ENCODE data around the gene FCRL6. TPM values are rescaled to one million over a fixed set of nuclear protein-coding genes. Genes with fewer than 3 reads are reported as not detected.

Gene FCRL6
- total and polyA plus RNA-seq, 3 experiments from 2014 or later = 1.5 to 129 (median 1.8) TPM

DNA sequence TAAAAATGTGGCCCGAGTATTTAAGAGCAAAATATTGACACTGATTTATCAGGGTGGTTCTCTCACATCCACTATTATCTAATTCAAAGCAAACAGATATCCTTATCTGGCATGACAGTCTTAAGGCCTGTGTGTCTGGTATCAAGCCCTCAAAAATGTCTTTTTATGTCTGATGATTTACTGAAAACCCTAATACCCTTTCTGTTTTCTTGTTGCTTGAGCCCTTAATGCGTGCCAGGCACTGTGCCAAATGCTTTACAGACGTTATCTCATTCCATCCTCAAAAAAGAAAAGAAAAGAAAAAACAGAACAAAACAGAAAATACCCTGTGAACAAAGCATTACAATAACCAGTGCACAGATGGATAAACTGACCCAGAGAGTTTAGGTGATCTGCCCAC is 15.7 kb upstream of the FCRL6 start:
- DNase-seq = no peak
- Histone ChIP-seq H3K27ac (ENCODE audit: low read depth, low read length) (no peak overlapping the region), H3K27me3 (ENCODE audit: insufficient read depth, low read length, poor library complexity, severe bottlenecking) (no peaks in the 10 kb centered on the region), H3K9me3 (ENCODE audit: low read length) (no peaks in the 10 kb centered on the region), H3K4me3 (ENCODE audit: low read length) (no peak overlapping the region), H3K4me1 (ENCODE audit: insufficient read depth, low read length) (no peaks in the 10 kb centered on the region), H3K36me3 (ENCODE audit: insufficient read depth, low read length) (no peaks in the 10 kb centered on the region)
- H3K9me3 Mint-ChIP-seq = no peaks in the 10 kb centered on the region
- POLR2A ChIA-PET = no interaction called here
- H3K27me3 Mint-ChIP-seq = peaks cover 5 to 9% of the 10 kb centered on the region in 2 donors
- peaks cover 0 to under 1% (median 0%) of the 10 kb centered on the region in 3 donors for H3K36me3 Mint-ChIP-seq
- CTCF ChIA-PET = interaction anchor here (0.6 to 3.5 kb wide), 2 partner anchors 13 to 35 kb away, joined by 3 to 16 read pairs; no protein-coding TSS in a partner anchor
- H3K4me1 Mint-ChIP-seq = peaks cover 19 to 33% (median 22%) of the 10 kb centered on the region in 3 donors
- H3K4me3 Mint-ChIP-seq = no peak overlapping the region
- H3K27ac Mint-ChIP-seq = no peak overlapping the region

DNA sequence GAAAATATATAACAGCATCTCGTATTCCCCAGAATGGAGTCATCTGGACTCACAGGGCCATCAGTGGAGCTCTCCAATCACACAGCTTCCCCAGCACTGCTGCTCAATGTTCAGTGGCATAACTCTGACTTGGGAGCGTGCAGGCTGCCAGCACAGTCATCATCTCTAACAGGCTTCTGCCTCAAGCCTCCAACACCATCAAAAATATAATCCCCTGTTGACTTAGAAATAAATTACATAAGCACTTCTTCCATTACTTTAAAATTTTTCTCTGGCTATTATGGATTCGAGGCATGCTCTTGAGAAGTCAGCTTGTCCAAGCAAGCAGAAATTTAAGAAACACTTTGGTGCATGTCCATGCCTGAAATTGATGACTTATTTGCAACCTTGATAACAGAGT is 15.2 kb upstream of the FCRL6 start:
- Mint-ChIP-seq H3K27ac (no peak overlapping the region), H3K9me3 (no peaks in the 10 kb centered on the region)
- CTCF ChIA-PET = interaction anchor here (0.6 to 3.5 kb wide), 2 partner anchors 12 to 34 kb away, joined by 3 to 16 read pairs; no protein-coding TSS in a partner anchor

DNA sequence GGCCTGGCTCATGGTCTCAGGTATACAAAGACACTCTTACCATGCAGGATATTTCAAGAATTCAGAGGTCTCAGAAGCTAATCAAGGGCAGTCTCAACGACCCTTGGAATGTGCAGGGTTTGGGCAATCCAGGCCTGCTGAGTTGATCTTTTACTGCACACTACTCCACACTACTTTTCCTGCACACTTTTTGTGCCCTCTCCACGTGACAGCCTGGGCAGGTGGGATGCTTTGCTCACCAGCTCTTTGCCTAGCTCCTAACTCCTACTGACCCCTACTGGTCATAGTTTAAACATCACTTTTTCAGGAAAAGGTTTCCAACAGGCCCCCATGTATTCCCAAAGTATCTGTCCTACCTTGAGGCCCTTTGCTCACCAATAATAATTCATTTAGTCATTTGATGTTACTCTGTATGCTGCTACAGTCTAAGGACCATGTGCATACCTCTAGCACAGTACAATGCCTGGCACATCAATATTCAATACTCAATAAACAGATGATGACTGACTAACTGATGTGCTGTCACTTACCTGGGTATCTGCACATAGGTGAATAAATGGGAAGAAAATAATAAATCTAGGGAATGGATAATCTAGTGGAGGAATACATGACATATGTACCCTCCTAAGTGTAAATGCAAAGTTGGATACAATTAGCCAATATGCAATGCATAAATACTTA is 11.8 kb upstream of the FCRL6 start:
- Mint-ChIP-seq H3K27ac (no peak overlapping the region), H3K27me3 (peaks cover 5 to 9% of the 10 kb centered on the region in 2 donors), H3K9me3 (no peaks in the 10 kb centered on the region), H3K4me1 (peaks cover 0 to 4% (median 0%) of the 10 kb centered on the region in 3 donors), H3K4me3 (no peak overlapping the region), H3K36me3 (no peaks in the 10 kb centered on the region)
- ChIA-PET POLR2A (no interaction called here), CTCF (interaction anchor here (1.0 to 1.3 kb wide), 5 partner anchors 9 to 102 kb away, joined by 3 to 9 read pairs (median 5); partner anchors contain the start of gene DUSP23)
- no peak overlapping the region for H3K4me3 ChIP-seq (ENCODE audit: low read length)
- H3K4me1 ChIP-seq (ENCODE audit: insufficient read depth, low read length) = no peaks in the 10 kb centered on the region
- no peaks in the 10 kb centered on the region for H3K27me3 ChIP-seq (ENCODE audit: insufficient read depth, low read length, poor library complexity, severe bottlenecking)
- DNase-seq = peak in 1 of 5 donors; percentile 20
- H3K27ac ChIP-seq (ENCODE audit: low read depth, low read length) = no peak overlapping the region
- no peaks in the 10 kb centered on the region for H3K9me3 ChIP-seq (ENCODE audit: low read length)
- H3K36me3 ChIP-seq (ENCODE audit: insufficient read depth, low read length) = no peaks in the 10 kb centered on the region

More for the DNA sequence above, 15.2 kb upstream of the FCRL6 start:
- Histone ChIP-seq H3K27me3 (ENCODE audit: insufficient read depth, low read length, poor library complexity, severe bottlenecking) (no peaks in the 10 kb centered on the region), H3K4me3 (ENCODE audit: low read length) (no peak overlapping the region), H3K27ac (ENCODE audit: low read depth, low read length) (no peak overlapping the region), H3K9me3 (ENCODE audit: low read length) (no peaks in the 10 kb centered on the region), H3K4me1 (ENCODE audit: insufficient read depth, low read length) (no peaks in the 10 kb centered on the region), H3K36me3 (ENCODE audit: insufficient read depth, low read length) (no peaks in the 10 kb centered on the region)
- H3K4me3 Mint-ChIP-seq = peak overlapping the region in 1 of 7 donors; percentile 19
- POLR2A ChIA-PET = no interaction called here
- H3K27me3 Mint-ChIP-seq = peaks cover 7 to 9% of the 10 kb centered on the region in 2 donors
- H3K36me3 Mint-ChIP-seq = no peaks in the 10 kb centered on the region
- DNase-seq = no peak
- H3K4me1 Mint-ChIP-seq = peaks cover 16 to 28% (median 17%) of the 10 kb centered on the region in 3 donors

DNA sequence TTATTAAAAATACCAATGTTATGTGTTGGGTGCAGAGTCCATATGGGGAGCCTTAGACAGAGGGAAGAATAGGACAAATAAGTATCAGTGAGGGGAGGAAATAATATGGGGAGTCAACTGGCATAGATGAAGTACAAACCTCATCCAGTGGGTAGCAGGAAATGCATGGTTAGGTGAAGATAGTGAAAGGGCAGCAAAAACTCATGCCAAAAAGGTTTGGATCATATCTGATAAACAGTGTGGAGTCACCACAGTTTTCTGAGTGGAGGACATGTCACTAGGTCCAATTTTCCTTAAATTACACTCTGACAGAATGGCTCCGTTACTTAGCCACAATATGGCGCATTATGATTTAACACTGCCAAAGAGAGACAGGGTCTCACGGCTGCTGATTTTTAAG is 11.1 kb upstream of the FCRL6 start:
- CTCF ChIA-PET = no interaction called here
- H3K27ac Mint-ChIP-seq = no peak overlapping the region
- no peak overlapping the region for H3K4me3 Mint-ChIP-seq

DNA sequence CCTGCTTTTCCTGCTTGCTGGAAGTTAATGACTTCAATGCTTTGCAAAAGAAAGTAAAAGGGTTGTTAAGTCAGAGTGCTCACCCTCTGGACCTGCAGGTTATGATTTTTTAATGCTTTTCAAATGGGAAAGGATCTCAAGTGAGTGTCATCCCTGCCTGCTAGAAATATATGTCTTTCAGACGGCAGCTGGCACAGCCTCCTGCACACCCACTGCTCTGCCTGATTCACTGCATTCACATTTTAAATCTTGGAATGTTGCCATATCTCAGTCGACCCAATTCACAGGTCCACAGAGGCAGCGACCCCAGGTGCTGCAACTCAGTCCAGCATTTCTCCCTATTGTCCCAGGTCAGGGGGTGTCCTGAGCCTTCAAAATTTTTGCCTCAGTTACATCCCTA is 10.7 kb upstream of the FCRL6 start:
- no peak for DNase-seq
- Mint-ChIP-seq H3K36me3 (no peaks in the 10 kb centered on the region), H3K27me3 (peaks cover 5 to 9% of the 10 kb centered on the region in 2 donors), H3K27ac (no peak overlapping the region), H3K9me3 (no peaks in the 10 kb centered on the region), H3K4me3 (no peak overlapping the region), H3K4me1 (no peaks in the 10 kb centered on the region)
- no peak overlapping the region for H3K27ac ChIP-seq (ENCODE audit: low read depth, low read length)
- H3K27me3 ChIP-seq (ENCODE audit: insufficient read depth, low read length, poor library complexity, severe bottlenecking) = no peaks in the 10 kb centered on the region
- H3K36me3 ChIP-seq (ENCODE audit: insufficient read depth, low read length) = no peaks in the 10 kb centered on the region
- H3K4me1 ChIP-seq (ENCODE audit: insufficient read depth, low read length) = no peaks in the 10 kb centered on the region
- POLR2A ChIA-PET = no interaction called here
- CTCF ChIA-PET = interaction anchor here (1.5 kb wide), 1 partner anchor 10 kb away, joined by 4 read pairs; no protein-coding TSS in a partner anchor
- H3K9me3 ChIP-seq (ENCODE audit: low read length) = no peaks in the 10 kb centered on the region
- H3K4me3 ChIP-seq (ENCODE audit: low read length) = no peak overlapping the region

More for the DNA sequence above, 11.1 kb upstream of the FCRL6 start:
- H3K4me3 ChIP-seq (ENCODE audit: low read length) = no peak overlapping the region
- Mint-ChIP-seq H3K9me3 (no peaks in the 10 kb centered on the region), H3K36me3 (no peaks in the 10 kb centered on the region), H3K4me1 (no peaks in the 10 kb centered on the region), H3K27me3 (peaks cover 5 to 9% of the 10 kb centered on the region in 2 donors)
- H3K27ac ChIP-seq (ENCODE audit: low read depth, low read length) = no peak overlapping the region
- no peaks in the 10 kb centered on the region for H3K27me3 ChIP-seq (ENCODE audit: insufficient read depth, low read length, poor library complexity, severe bottlenecking)
- POLR2A ChIA-PET = no interaction called here
- no peaks in the 10 kb centered on the region for H3K9me3 ChIP-seq (ENCODE audit: low read length)
- no peaks in the 10 kb centered on the region for H3K36me3 ChIP-seq (ENCODE audit: insufficient read depth, low read length)
- no peak for DNase-seq
- no peaks in the 10 kb centered on the region for H3K4me1 ChIP-seq (ENCODE audit: insufficient read depth, low read length)

DNA sequence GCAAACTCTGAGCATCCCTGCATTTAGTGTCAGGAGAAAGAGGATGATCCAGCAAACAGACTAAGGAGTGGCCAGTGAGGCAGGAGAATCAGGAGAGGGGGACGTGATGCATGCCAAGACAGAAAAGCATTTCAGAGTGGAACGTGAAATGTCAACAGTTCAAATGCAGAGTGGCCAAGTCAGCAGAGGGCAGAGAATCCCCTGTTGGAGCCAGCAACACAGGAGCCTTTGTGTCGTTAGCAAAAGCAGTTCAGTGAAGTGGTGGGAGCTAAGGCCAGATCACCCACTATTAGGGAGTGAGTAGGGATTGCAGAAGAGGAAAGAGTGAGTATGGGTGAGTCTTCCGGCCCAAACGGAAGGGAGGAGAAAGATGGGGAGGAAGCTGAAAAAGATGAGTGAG is 6.6 kb upstream of the FCRL6 start:
- CTCF ChIA-PET = interaction anchor here (12.6 kb wide), 1 partner anchor 95 kb away, joined by 316 read pairs; no protein-coding TSS in a partner anchor
- Mint-ChIP-seq H3K4me3 (no peak overlapping the region), H3K27me3 (peaks cover 5 to 6% of the 10 kb centered on the region in 2 donors), H3K27ac (no peak overlapping the region), H3K36me3 (no peaks in the 10 kb centered on the region), H3K9me3 (no peaks in the 10 kb centered on the region), H3K4me1 (peaks cover 20 to 21% (median 21%) of the 10 kb centered on the region in 3 donors)
- POLR2A ChIA-PET = no interaction called here
- Histone ChIP-seq H3K27me3 (ENCODE audit: insufficient read depth, low read length, poor library complexity, severe bottlenecking) (no peaks in the 10 kb centered on the region), H3K9me3 (ENCODE audit: low read length) (no peaks in the 10 kb centered on the region), H3K4me3 (ENCODE audit: low read length) (no peak overlapping the region), H3K36me3 (ENCODE audit: insufficient read depth, low read length) (no peaks in the 10 kb centered on the region), H3K4me1 (ENCODE audit: insufficient read depth, low read length) (peaks cover 21% of the 10 kb centered on the region), H3K27ac (ENCODE audit: low read depth, low read length) (no peak overlapping the region)
- no peak for DNase-seq

DNA sequence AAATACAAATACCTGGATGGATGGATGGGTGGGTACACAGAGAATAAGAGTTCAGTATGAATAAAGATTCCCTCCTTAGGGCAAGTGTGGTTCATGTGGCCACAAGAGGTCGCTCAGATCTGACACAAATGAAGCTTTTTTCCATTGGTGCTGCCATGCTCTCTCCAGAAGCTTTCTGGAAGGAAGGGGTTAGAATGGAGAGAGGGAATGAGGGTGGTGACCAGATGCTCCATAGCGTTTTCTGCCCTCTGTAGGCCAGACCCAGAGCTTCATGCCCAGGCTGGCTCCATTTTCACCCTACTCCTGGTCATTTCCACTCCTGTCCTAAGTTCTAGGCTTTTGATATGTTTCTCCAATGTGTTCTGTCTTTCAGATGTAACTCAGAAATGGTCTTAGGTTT is 3.3 kb upstream of the FCRL6 start:
- Mint-ChIP-seq H3K27me3 (peaks cover 0 to 1% of the 10 kb centered on the region in 2 donors), H3K27ac (peak overlapping the region in 3 of 8 donors; percentile 12 to 44 (median 33)), H3K4me1 (peaks cover 52 to 55% (median 54%) of the 10 kb centered on the region in 3 donors), H3K36me3 (peaks cover 0 to 2% (median 0%) of the 10 kb centered on the region in 3 donors), H3K4me3 (peak overlapping the region in 2 of 7 donors; percentile 10 to 42), H3K9me3 (no peaks in the 10 kb centered on the region)
- peak; percentile 23 to 69 (median 30) for DNase-seq
- Histone ChIP-seq H3K27me3 (ENCODE audit: insufficient read depth, low read length, poor library complexity, severe bottlenecking) (no peaks in the 10 kb centered on the region), H3K9me3 (ENCODE audit: low read length) (no peaks in the 10 kb centered on the region), H3K36me3 (ENCODE audit: insufficient read depth, low read length) (no peaks in the 10 kb centered on the region), H3K27ac (ENCODE audit: low read depth, low read length) (no peak overlapping the region), H3K4me1 (ENCODE audit: insufficient read depth, low read length) (peaks cover 29% of the 10 kb centered on the region), H3K4me3 (ENCODE audit: low read length) (no peak overlapping the region)
- POLR2A ChIA-PET = interaction anchor here (0.9 to 1.8 kb wide), 2 partner anchors 57 to 92 kb away, joined by 3 to 7 read pairs; no protein-coding TSS in a partner anchor
- CTCF ChIA-PET = interaction anchor here (0.7 to 12.6 kb wide), 30 partner anchors 8 to 585 kb away, joined by 3 to 316 read pairs (median 6); partner anchors contain the start of genes DUSP23, IGSF9, SLAMF8 and TAGLN2

DNA sequence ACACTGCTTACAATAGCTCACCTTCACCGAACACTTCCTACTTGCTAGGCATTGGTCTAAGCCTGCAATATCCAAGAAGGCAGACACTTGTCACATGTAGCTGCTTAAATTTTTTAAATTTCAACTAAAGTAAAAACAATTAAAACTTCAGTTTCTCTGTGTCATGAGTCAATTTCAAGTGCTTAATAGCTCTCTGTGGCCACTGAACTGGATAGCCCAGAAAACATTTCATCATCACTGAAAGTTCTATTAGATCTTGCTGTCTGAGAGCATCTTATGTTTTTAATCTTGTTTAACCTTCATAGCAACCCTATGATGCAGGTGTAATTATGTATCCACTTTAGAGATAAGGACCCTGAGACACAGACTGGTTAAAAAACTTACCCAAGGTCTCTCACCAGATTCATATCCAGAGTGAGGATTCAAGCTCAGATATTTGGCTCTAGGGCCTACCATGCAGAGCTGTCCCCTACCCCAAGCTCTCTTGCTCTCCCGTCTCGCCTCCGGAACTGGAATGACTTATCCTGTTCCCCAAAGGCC is 2.6 kb upstream of the FCRL6 start:
- POLR2A ChIA-PET = interaction anchor here (0.9 to 1.8 kb wide), 3 partner anchors 28 to 91 kb away, joined by 3 to 7 read pairs (median 5); no protein-coding TSS in a partner anchor
- H3K4me3 Mint-ChIP-seq = peak overlapping the region; percentile 80 to 94 (median 85)
- peaks cover 0 to 1% of the 10 kb centered on the region in 2 donors for H3K27me3 Mint-ChIP-seq
- Histone ChIP-seq H3K9me3 (ENCODE audit: low read length) (no peaks in the 10 kb centered on the region), H3K27ac (ENCODE audit: low read depth, low read length) (no peak overlapping the region), H3K4me3 (ENCODE audit: low read length) (peak overlapping the region; percentile 50), H3K27me3 (ENCODE audit: insufficient read depth, low read length, poor library complexity, severe bottlenecking) (no peaks in the 10 kb centered on the region), H3K36me3 (ENCODE audit: insufficient read depth, low read length) (no peaks in the 10 kb centered on the region), H3K4me1 (ENCODE audit: insufficient read depth, low read length) (peaks cover 34% of the 10 kb centered on the region)
- peak overlapping the region; percentile 12 to 94 (median 70) for H3K27ac Mint-ChIP-seq
- no peaks in the 10 kb centered on the region for H3K9me3 Mint-ChIP-seq
- CTCF ChIA-PET = interaction anchor here (0.7 to 12.6 kb wide), 29 partner anchors 8 to 586 kb away, joined by 3 to 316 read pairs (median 6); partner anchors contain the start of genes DUSP23, SLAMF8 and TAGLN2
- peaks cover 0 to 2% (median 0%) of the 10 kb centered on the region in 3 donors for H3K36me3 Mint-ChIP-seq
- no peak for DNase-seq
- H3K4me1 Mint-ChIP-seq = peaks cover 58 to 61% (median 60%) of the 10 kb centered on the region in 3 donors
